ENCODE measurements around the gene ADGRA1.

ADGRA1 gene

DNA sequence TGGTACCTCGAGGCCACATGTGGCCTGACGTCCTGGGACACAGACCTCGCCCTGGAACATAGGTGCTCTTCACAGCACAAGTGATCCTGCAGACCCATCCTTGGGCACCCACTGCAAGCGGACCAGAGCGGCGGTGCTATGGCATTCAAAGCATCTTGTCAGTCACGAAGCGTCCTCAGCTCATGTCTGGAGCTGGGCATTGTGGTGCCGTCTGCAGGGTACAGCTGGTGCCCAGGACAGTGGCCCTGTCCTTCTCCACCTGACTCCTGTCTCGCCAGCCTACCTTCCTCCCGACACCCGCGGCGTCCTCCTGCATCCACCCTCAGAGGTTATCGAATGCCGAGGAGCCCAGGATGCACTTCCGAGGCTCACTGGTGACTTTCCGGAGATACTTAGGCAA, 26.5 kb downstream of the ADGRA1 start:
- TF ChIP-seq, protein P1, sequence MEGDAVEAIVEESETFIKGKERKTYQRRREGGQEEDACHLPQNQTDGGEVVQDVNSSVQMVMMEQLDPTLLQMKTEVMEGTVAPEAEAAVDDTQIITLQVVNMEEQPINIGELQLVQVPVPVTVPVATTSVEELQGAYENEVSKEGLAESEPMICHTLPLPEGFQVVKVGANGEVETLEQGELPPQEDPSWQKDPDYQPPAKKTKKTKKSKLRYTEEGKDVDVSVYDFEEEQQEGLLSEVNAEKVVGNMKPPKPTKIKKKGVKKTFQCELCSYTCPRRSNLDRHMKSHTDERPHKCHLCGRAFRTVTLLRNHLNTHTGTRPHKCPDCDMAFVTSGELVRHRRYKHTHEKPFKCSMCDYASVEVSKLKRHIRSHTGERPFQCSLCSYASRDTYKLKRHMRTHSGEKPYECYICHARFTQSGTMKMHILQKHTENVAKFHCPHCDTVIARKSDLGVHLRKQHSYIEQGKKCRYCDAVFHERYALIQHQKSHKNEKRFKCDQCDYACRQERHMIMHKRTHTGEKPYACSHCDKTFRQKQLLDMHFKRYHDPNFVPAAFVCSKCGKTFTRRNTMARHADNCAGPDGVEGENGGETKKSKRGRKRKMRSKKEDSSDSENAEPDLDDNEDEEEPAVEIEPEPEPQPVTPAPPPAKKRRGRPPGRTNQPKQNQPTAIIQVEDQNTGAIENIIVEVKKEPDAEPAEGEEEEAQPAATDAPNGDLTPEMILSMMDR (IDR thresholded peaks at IDR 0.05; ENCODE audit: low read depth, low read length): no peak
- no peak for DNase-seq (ENCODE audit: low read depth, low spot score)
- in situ Hi-C loops (cut with HindIII; ENCODE audit: low sequenced_read_pairs): no loop called here
- H3K4me3 ChIP-seq (ENCODE audit: low read depth, low read length): no peak overlapping the region

GRCh38 chr10:133114726-133115452, 27.2 kb downstream of the ADGRA1 start:
- no peak overlapping the region for H3K4me3 ChIP-seq (ENCODE audit: low read depth, low read length)
- TF ChIP-seq, protein P1 (IDR thresholded peaks at IDR 0.05; ENCODE audit: low read depth, low read length): no peak

DNA sequence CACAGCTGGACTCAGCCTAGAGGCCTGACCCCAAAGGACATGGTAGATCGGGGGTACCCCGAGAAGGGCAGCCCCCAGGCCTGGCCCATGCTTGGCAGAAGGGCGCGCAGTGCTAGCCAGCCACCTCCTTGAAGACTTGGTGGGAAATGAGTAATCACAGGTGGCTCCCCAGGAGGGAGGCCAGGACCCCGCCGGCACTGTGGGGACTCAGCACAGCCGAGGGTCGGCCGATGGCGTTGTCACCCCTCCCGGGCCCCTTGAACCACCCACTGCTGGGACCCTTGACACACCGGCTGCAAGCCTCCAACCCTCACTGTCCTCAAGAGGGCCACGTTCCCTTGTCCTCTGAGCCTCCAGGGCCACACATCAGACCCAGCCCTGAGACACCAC, 27.7 kb downstream of the ADGRA1 start:
- no peak overlapping the region for H3K4me3 ChIP-seq (ENCODE audit: low read depth, low read length)
- TF ChIP-seq, protein P1 (IDR thresholded peaks at IDR 0.05; ENCODE audit: low read depth, low read length): no peak
- no peak for DNase-seq (ENCODE audit: low read depth, low spot score)
- in situ Hi-C loops (cut with HindIII; ENCODE audit: low sequenced_read_pairs): no loop called here

More at GRCh38 chr10:133114726-133115452, 27.2 kb downstream of the ADGRA1 start:
- in situ Hi-C loops (cut with HindIII; ENCODE audit: low sequenced_read_pairs): no loop called here
- no peak for DNase-seq (ENCODE audit: low read depth, low spot score)

DNA sequence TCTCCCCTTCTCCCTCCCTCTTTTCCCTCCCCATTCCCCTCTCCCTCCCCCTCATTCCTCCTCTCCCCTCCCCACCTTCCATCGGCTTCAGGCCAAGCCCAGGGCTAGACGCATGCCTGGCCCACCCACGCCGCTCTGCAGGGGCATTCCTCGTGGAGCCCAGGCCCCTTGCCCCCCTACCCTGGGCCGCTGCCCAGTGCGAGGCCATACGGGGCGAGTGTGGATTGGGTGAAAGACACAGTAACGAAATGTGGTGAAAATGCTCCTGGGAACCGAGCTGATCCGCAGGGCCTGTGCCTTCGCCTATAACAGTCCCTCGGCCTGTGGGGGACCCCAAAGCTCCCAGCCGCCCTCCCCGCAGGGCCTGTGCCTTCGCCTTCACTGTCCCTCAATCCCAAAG, 28.3 kb downstream of the ADGRA1 start:
- TF ChIP-seq, protein P1 (IDR thresholded peaks at IDR 0.05; ENCODE audit: low read depth, low read length): no peak
- in situ Hi-C loops (cut with HindIII; ENCODE audit: low sequenced_read_pairs): no loop called here
- DNase-seq (ENCODE audit: low read depth, low spot score): no peak
- no peak overlapping the region for H3K4me3 ChIP-seq (ENCODE audit: low read depth, low read length)

DNA sequence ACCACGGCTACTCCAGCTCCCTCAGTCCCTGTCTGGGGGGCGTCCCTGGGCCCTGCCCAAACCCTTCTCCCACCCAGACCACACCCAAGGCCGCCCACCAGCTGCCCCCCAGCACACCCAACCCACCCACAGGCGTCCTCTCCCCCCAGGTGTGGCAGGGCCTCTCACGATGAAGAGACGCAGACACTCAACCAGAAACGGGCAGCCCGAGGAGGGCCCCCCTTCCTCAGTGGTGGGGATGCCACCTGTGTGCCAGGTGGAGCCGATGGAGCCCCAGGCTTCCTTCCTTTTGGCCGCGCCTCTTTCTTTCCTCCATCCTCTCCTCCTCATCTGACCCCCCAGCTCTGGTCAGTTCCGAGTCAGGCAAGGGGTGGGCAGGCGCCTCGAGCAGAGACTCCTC, 28.7 kb downstream of the ADGRA1 start:
- DNase-seq (ENCODE audit: low read depth, low spot score): no peak
- H3K4me3 ChIP-seq (ENCODE audit: low read depth, low read length): no peak overlapping the region
- TF ChIP-seq, protein P1 (IDR thresholded peaks at IDR 0.05; ENCODE audit: low read depth, low read length): no peak
- in situ Hi-C loops (cut with HindIII; ENCODE audit: low sequenced_read_pairs): no loop called here

DNA sequence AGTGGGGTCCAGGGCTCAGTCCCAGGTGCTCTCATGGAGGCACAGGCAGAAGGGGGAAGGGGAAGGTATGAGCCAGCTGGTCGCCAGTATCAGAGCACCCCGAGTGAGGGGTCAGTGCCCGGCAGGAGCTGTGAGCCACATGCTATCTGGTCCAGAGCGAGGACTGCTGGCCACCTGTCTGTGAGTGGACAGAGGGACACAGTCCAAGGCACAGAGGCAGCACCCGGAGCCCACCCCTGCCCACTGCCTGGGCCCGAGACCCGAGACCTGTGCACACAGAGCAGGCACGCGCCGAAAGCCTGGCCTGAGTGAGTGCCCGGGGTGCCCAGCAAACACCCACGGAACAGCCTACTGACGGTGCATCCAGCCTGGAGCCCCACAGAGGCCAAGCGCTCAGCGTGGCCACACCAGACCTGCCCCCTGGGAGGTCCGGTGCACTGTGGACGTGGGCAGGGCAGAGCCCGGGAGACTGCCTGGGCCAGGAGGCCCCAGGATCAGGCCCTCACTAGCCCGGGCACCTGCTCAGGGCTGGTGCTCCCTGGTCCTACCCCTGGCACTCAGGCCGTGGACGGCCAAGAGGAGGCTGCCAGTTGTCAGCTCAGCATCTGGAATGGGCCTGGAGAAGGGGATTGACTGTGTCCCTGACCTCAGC, 29.4 kb downstream of the ADGRA1 start:
- TF ChIP-seq, protein P1 (IDR thresholded peaks at IDR 0.05; ENCODE audit: low read depth, low read length): no peak
- in situ Hi-C loops (cut with HindIII; ENCODE audit: low sequenced_read_pairs): no loop called here
- H3K4me3 ChIP-seq (ENCODE audit: low read depth, low read length): no peak overlapping the region
- no peak for DNase-seq (ENCODE audit: low read depth, low spot score)

Measured in astrocyte of the spinal cord (primary cell).